PFSK-1 (cell line): ENCODE results near the gene UBE2L3.

Experiments used
- POLR2AphosphoS5 ChIP-seq: IDR thresholded peaks from 2 replicates; pipeline ENCODE4 v1.6.1; 2012; ENCODE audit warnings: low read depth, mild to moderate bottlenecking, control low read depth, low read length, moderate library complexity
- TF ChIP-seq, protein P1 (sequence below), 2 experiments: IDR thresholded peaks; 2 replicates each; pipeline versions ENCODE4 v1.6.1 to v1.8.0; 2011 to 2012; ENCODE audit warnings: low read depth in 2 of 2, low read length in 2 of 2, control low read depth in 1 of 2, inconsistent platforms in 1 of 2, mild to moderate bottlenecking in 1 of 2, moderate library complexity in 1 of 2; ENCODE audit not compliant: insufficient read depth in 1 of 2

DNA sequence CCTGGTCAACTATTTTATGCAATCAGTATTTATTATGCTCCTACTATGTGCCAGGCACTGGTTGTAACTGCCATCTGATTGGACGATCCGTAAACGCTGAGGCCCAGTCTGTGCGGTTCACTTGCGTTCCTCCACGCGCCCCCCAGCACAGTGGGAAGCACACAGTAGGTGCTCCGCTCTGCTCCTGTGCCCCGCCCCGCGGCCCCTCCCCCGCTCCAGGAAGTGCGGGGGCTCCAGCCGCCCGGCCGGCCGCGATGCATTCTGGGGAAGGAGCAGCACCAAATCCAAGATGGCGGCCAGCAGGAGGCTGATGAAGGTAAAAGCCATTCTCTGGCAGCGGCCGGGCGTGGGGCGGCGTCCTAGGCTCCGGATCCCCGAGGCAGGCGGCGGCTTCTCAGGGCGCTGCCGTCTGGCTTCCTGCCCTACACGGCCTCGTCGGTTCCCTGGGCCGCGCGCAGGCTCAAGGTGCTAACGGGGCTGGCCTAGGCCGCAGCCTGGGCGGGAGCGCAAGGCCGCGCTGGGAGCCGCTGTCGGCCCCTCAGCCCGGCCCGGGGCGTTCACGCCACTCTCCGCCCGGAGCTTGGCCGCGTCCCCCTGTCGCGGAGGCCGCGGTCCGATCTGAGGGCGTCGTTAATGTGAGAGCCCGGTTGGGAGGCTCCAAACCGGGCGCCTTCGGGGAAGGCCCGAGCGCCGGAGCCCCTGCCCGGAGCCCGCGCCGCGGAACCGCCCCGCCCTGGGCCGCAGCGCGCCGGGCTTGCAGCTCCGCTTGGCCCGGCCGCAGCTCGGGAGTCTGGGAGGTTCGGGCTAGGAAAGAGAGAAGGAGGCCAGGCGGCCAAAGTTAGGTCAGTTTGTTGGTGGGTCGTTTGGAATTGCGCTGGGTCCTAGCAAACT lies at the start of gene UBE2L3:
- peak; percentile 84; the same call in 1 of the 2 replicates for TF ChIP-seq POLR2AphosphoS5
- TF ChIP-seq, protein P1, sequence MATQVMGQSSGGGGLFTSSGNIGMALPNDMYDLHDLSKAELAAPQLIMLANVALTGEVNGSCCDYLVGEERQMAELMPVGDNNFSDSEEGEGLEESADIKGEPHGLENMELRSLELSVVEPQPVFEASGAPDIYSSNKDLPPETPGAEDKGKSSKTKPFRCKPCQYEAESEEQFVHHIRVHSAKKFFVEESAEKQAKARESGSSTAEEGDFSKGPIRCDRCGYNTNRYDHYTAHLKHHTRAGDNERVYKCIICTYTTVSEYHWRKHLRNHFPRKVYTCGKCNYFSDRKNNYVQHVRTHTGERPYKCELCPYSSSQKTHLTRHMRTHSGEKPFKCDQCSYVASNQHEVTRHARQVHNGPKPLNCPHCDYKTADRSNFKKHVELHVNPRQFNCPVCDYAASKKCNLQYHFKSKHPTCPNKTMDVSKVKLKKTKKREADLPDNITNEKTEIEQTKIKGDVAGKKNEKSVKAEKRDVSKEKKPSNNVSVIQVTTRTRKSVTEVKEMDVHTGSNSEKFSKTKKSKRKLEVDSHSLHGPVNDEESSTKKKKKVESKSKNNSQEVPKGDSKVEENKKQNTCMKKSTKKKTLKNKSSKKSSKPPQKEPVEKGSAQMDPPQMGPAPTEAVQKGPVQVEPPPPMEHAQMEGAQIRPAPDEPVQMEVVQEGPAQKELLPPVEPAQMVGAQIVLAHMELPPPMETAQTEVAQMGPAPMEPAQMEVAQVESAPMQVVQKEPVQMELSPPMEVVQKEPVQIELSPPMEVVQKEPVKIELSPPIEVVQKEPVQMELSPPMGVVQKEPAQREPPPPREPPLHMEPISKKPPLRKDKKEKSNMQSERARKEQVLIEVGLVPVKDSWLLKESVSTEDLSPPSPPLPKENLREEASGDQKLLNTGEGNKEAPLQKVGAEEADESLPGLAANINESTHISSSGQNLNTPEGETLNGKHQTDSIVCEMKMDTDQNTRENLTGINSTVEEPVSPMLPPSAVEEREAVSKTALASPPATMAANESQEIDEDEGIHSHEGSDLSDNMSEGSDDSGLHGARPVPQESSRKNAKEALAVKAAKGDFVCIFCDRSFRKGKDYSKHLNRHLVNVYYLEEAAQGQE (IDR thresholded peaks at IDR 0.05; ENCODE audit: insufficient read depth in 1 of 2, low read depth in 2 of 2, low read length in 2 of 2): no peak
